ENCODE measurements around the gene KRT86.

KRT86 gene

DNA sequence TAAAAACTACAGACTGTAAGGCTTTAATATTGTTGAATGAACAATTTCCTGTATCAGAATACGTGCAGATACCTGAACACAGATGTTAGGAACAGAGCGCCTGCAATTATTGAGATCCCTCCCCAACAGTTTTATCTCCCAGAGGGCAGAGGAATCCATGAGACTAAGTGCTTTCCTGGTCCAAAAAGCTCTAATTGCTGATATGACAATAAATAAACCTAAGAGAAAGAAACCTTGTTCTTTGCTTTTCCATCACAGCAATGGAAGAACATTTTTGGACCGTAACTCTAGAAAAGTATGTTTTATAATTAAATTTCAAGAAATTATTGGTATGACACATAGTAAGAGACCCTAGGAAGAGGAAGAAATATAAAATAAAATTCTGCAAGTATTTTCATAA is 59.7 kb downstream of the KRT86 start:
- no peak for TF ChIP-seq YY1 (IDR thresholded peaks at IDR 0.05; ENCODE audit: insufficient read depth, insufficient read length)
- TF ChIP-seq SUZ12 (IDR thresholded peaks at IDR 0.05; ENCODE audit: extremely low read depth, insufficient read depth, insufficient read length) = no peak
- TF ChIP-seq ZNF274 (IDR thresholded peaks at IDR 0.05; ENCODE audit: low read depth, low read length) = no peak
- Histone ChIP-seq H3K9ac (ENCODE audit: insufficient read length, low read depth) (no peak overlapping the region), H3K9me3 (ENCODE audit: insufficient read depth, low read length) (no peaks in the 10 kb centered on the region), H3K27me3 (ENCODE audit: insufficient read depth, insufficient read length) (peaks cover 2% of the 10 kb centered on the region), H3K4me1 (ENCODE audit: insufficient read depth, insufficient read length) (no peaks in the 10 kb centered on the region), H3K36me3 (ENCODE audit: insufficient read depth, insufficient read length, low read length) (no peaks in the 10 kb centered on the region), H3K4me3 (ENCODE audit: insufficient read length, low read depth) (no peak overlapping the region)
- DNase-seq (ENCODE audit: low read depth, low spot score) = no peak

DNA sequence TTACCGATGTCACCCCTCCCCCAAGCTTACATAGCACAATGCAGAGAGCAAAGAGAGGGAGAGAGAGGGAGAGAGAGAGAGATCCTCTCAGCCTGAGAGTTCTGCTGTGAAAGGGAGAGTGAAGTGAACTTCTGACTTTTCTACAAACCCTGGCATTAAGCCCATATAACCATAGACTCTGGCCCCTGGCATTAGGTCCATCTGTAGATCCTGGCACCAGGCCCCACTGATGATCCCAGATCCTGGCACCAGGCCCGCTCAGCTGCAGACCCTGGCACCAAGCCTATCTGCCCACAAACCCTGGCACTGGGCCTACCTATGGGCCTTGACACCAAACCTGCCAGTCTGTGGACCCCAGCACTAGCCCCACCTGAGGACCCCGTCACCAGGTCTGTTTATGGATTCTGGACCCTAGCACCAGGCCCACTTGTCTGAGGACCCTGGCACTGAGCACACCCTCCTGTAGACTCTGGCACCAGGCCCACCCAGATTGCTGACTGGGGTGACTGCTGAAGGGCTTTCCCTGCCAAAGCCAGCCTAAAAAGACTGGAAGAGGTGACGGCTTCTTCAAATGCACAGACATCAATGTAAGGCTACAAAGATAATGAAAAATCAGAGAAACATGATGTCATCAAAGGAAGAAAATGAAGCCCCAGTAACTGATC is 61.3 kb downstream of the KRT86 start:
- Histone ChIP-seq H3K36me3 (ENCODE audit: insufficient read depth, insufficient read length, low read length) (no peaks in the 10 kb centered on the region), H3K4me1 (ENCODE audit: insufficient read depth, insufficient read length) (no peaks in the 10 kb centered on the region), H3K9ac (ENCODE audit: insufficient read length, low read depth) (peak overlapping the region; percentile 51), H3K27me3 (ENCODE audit: insufficient read depth, insufficient read length) (peaks cover 2% of the 10 kb centered on the region), H3K9me3 (ENCODE audit: insufficient read depth, low read length) (no peaks in the 10 kb centered on the region), H3K4me3 (ENCODE audit: insufficient read length, low read depth) (no peak overlapping the region)
- TF ChIP-seq ZNF274 (IDR thresholded peaks at IDR 0.05; ENCODE audit: low read depth, low read length) = no peak
- no peak for TF ChIP-seq SUZ12 (IDR thresholded peaks at IDR 0.05; ENCODE audit: extremely low read depth, insufficient read depth, insufficient read length)
- no peak for TF ChIP-seq YY1 (IDR thresholded peaks at IDR 0.05; ENCODE audit: insufficient read depth, insufficient read length)
- DNase-seq (ENCODE audit: low read depth, low spot score) = no peak

DNA sequence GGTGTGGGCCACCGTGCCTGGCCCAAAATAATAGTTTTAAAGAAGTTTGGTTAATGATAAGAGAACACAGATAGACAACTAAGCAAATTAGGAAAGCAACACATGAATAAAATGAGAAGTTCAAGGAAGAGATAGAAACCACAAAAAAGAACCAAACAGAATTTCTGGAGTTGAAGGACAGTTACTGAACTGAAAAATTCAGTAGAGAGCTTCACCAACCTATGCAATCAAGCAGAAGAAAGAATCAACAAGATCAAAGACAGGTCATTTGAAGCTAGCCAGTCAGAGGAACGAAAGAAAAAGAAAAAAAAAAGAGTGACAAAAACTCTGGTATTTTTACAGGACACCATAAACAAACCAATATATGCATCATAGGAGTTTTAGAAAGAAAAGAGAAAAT is 62.2 kb downstream of the KRT86 start:
- H3K9ac ChIP-seq (ENCODE audit: insufficient read length, low read depth) = no peak overlapping the region
- no peaks in the 10 kb centered on the region for H3K36me3 ChIP-seq (ENCODE audit: insufficient read depth, insufficient read length, low read length)
- no peaks in the 10 kb centered on the region for H3K9me3 ChIP-seq (ENCODE audit: insufficient read depth, low read length)
- no peak overlapping the region for H3K4me3 ChIP-seq (ENCODE audit: insufficient read length, low read depth)
- no peak for TF ChIP-seq YY1 (IDR thresholded peaks at IDR 0.05; ENCODE audit: insufficient read depth, insufficient read length)
- no peak for TF ChIP-seq SUZ12 (IDR thresholded peaks at IDR 0.05; ENCODE audit: extremely low read depth, insufficient read depth, insufficient read length)
- TF ChIP-seq ZNF274 (IDR thresholded peaks at IDR 0.05; ENCODE audit: low read depth, low read length) = no peak
- DNase-seq (ENCODE audit: low read depth, low spot score) = no peak
- peaks cover 2% of the 10 kb centered on the region for H3K27me3 ChIP-seq (ENCODE audit: insufficient read depth, insufficient read length)
- H3K4me1 ChIP-seq (ENCODE audit: insufficient read depth, insufficient read length) = no peaks in the 10 kb centered on the region

DNA sequence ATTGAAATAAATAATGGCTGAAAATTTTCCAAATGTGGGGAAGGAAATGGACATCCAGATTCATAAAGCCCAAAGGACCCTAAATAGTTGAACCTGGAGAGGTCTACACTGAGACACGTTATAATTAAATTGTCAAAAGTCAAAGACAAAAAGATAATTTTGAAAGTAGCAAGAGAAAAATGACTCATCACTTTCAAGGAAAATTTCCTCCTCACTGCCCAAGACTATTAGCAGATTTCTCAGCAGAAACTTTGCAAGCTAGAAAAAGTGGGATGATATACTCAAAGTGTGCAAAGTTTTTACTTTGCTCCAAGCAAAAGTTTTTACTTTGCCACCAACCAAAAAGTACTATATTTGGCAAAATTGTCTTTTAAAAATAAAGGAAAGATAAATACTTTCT is 62.6 kb downstream of the KRT86 start:
- H3K4me3 ChIP-seq (ENCODE audit: insufficient read length, low read depth) = no peak overlapping the region
- no peaks in the 10 kb centered on the region for H3K9me3 ChIP-seq (ENCODE audit: insufficient read depth, low read length)
- no peaks in the 10 kb centered on the region for H3K4me1 ChIP-seq (ENCODE audit: insufficient read depth, insufficient read length)
- no peak for DNase-seq (ENCODE audit: low read depth, low spot score)
- TF ChIP-seq ZNF274 (IDR thresholded peaks at IDR 0.05; ENCODE audit: low read depth, low read length) = no peak
- no peak for TF ChIP-seq YY1 (IDR thresholded peaks at IDR 0.05; ENCODE audit: insufficient read depth, insufficient read length)
- no peak for TF ChIP-seq SUZ12 (IDR thresholded peaks at IDR 0.05; ENCODE audit: extremely low read depth, insufficient read depth, insufficient read length)
- H3K27me3 ChIP-seq (ENCODE audit: insufficient read depth, insufficient read length) = peaks cover 2% of the 10 kb centered on the region
- H3K36me3 ChIP-seq (ENCODE audit: insufficient read depth, insufficient read length, low read length) = no peaks in the 10 kb centered on the region
- no peak overlapping the region for H3K9ac ChIP-seq (ENCODE audit: insufficient read length, low read depth)

DNA sequence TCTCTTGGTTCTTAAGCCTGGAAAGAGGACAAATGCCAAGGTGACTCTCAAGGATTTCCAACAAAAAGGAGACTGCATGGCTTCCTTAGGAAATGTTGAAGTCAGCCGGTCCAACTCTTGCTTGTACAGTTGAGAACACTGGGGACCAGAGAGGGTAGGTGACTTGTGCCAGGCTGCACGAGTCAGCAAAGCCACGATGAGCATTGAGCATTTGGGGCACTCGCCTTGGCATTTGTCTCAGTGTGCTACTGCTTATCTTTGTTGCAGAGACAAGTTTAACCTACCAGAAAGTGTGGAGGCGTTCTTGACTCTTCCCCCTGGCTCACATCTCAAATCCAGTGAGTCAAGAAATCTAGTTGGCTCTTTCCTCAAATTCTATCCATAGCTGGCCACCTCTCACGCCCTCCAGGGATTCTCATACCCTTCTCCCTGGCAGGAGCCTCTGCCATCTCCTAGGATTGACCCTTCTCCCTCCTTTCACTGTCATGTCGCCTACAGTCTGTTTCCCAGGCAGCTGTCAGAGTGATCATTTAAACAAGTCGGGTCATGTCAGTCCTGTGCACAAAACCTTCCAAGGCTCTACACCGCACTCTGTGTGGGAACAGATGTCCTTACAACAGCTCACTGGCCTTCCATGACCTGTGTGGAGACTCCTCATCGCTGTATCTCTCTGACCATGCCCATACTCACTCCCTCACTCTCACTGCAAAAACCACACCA is 64.0 kb downstream of the KRT86 start:
- H3K4me3 ChIP-seq (ENCODE audit: insufficient read length, low read depth) = no peak overlapping the region
- DNase-seq (ENCODE audit: low read depth, low spot score) = no peak
- peaks cover 3% of the 10 kb centered on the region; the same call in 1 of the 2 replicates for H3K9me3 ChIP-seq (ENCODE audit: insufficient read depth, low read length)
- no peaks in the 10 kb centered on the region for H3K27me3 ChIP-seq (ENCODE audit: insufficient read depth, insufficient read length)
- no peak overlapping the region for H3K9ac ChIP-seq (ENCODE audit: insufficient read length, low read depth)
- TF ChIP-seq ZNF274 (IDR thresholded peaks at IDR 0.05; ENCODE audit: low read depth, low read length) (no peak), YY1 (IDR thresholded peaks at IDR 0.05; ENCODE audit: insufficient read depth, insufficient read length) (no peak), SUZ12 (IDR thresholded peaks at IDR 0.05; ENCODE audit: extremely low read depth, insufficient read depth, insufficient read length) (no peak)
- H3K4me1 ChIP-seq (ENCODE audit: insufficient read depth, insufficient read length) = no peaks in the 10 kb centered on the region
- H3K36me3 ChIP-seq (ENCODE audit: insufficient read depth, insufficient read length, low read length) = no peaks in the 10 kb centered on the region

DNA sequence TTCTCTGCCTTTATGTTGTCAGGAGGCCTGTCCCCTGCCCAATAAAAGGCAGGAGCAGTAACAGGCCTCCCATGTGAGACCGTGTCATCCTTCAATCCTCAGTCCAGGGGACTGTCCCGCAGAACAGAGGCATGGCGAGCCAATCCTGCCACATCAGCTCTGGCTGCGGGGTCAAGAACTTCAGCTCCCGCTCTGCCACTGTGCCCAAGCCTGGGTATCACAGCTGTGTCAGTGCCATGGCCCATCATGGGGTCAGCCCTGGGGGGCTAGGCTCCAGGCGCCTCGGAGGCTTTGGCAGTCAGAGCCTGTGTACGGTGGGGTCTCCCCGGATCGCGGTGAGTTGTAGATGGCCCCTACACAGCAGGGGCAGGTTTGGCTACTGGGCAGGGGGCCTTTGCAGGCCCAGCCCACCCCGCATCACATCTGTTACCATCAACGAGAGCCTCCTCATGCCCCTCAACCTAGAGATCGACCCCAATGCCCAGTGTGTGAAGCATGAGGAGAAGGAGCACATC is 66.7 kb downstream of the KRT86 start:
- Histone ChIP-seq H3K27me3 (ENCODE audit: insufficient read depth, insufficient read length) (no peaks in the 10 kb centered on the region), H3K9me3 (ENCODE audit: insufficient read depth, low read length) (peaks cover 12% of the 10 kb centered on the region; the same call in 1 of the 2 replicates), H3K9ac (ENCODE audit: insufficient read length, low read depth) (no peak overlapping the region), H3K36me3 (ENCODE audit: insufficient read depth, insufficient read length, low read length) (no peaks in the 10 kb centered on the region), H3K4me1 (ENCODE audit: insufficient read depth, insufficient read length) (no peaks in the 10 kb centered on the region), H3K4me3 (ENCODE audit: insufficient read length, low read depth) (no peak overlapping the region)
- no peak for DNase-seq (ENCODE audit: low read depth, low spot score)
- TF ChIP-seq ZNF274 (IDR thresholded peaks at IDR 0.05; ENCODE audit: low read depth, low read length) (no peak), SUZ12 (IDR thresholded peaks at IDR 0.05; ENCODE audit: extremely low read depth, insufficient read depth, insufficient read length) (no peak), YY1 (IDR thresholded peaks at IDR 0.05; ENCODE audit: insufficient read depth, insufficient read length) (no peak)

DNA sequence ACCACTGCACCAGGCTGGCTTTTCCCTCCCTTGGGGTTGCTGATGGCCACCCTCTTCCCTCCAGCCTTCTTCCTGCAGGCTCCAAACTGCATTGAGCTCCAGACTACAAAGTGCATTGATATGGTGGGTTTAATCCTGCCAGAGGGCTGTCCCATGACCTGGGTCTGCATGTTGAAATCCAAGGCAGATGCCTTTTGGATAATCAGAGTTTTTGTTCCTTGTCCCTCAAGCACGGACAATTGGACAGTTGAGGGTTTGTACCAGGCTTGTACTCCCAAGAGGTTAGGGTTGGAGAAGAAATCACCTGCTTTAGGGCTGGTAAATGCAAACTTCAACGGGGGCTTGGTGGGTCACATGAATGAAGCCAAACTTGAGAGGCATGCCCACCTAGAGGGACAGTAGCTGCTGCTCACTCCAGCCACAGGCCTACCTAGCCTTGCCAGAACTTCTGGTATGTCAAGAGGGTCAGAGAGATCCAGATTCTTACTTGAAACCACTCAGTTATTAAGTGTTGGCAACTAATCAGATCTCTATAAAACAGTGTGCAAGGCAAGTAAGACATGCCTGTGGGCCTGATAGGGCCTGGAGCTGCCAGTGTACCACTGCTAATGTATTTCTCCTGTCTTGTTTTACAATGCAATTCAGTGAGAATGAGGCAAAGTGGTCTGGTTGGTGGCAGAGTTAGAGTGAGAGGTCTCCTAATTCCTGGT is 68.5 kb downstream of the KRT86 start:
- Histone ChIP-seq H3K4me1 (ENCODE audit: insufficient read depth, insufficient read length) (no peaks in the 10 kb centered on the region), H3K36me3 (ENCODE audit: insufficient read depth, insufficient read length, low read length) (no peaks in the 10 kb centered on the region), H3K9ac (ENCODE audit: insufficient read length, low read depth) (no peak overlapping the region), H3K27me3 (ENCODE audit: insufficient read depth, insufficient read length) (no peaks in the 10 kb centered on the region), H3K4me3 (ENCODE audit: insufficient read length, low read depth) (no peak overlapping the region), H3K9me3 (ENCODE audit: insufficient read depth, low read length) (peaks cover 12% of the 10 kb centered on the region; the same call in 1 of the 2 replicates)
- no peak for DNase-seq (ENCODE audit: low read depth, low spot score)
- no peak for TF ChIP-seq SUZ12 (IDR thresholded peaks at IDR 0.05; ENCODE audit: extremely low read depth, insufficient read depth, insufficient read length)
- no peak for TF ChIP-seq YY1 (IDR thresholded peaks at IDR 0.05; ENCODE audit: insufficient read depth, insufficient read length)
- no peak for TF ChIP-seq ZNF274 (IDR thresholded peaks at IDR 0.05; ENCODE audit: low read depth, low read length)

Measured in NT2/D1 (cell line).